GM12878 (cell line): ENCODE results near the gene ZNF469. TPM values are rescaled to one million over a fixed set of nuclear protein-coding genes. Genes with fewer than 3 reads are reported as not detected.
A peak's percentile ranks its signal among the peaks of the same experiment; 100 is the strongest.

Experiments
- ATAC-seq: fragments of 200-7000 bp; cut with Tn5 transposase; 3 replicates; pipeline ENCODE4 v1.9.1; 2020; ENCODE audit warnings: mild to moderate bottlenecking, moderate library complexity
- BruUV-seq: library from RNA; stranded (reverse); fragments of 400-500 nt; replicated peaks from 2 replicates; lab custom pipeline; 2021; lab: Mats Ljungman, UMichigan
- CTCF ChIA-PET: fragments of 300-600 bp; sonication (Branson Sonifier 250); formaldehyde crosslinking; extraction: SDS; loops from one replicate; lab custom pipeline; 2021; ENCODE audit warnings: inconsistent platforms; lab: Yijun Ruan, JAX
- POLR2A ChIA-PET: fragments of 350-600 bp; formaldehyde crosslinking; extraction: SDS; loops from one replicate; lab custom pipeline; 2021; ENCODE audit warnings: inconsistent platforms; lab: Charles Lee
- RAD21 ChIA-PET: fragments of 300-600 bp; sonication (Branson Sonifier 250); formaldehyde crosslinking; loops from one replicate; lab custom pipeline; 2023; ENCODE audit warnings: antibody characterized with exemption; ENCODE audit not compliant: unreplicated experiment; lab: Charles Lee
- SMC1A ChIA-PET: fragments of 300-600 bp; sonication (Branson Sonifier 250); formaldehyde crosslinking; loops from one replicate; lab custom pipeline; 2023; ENCODE audit not compliant: unreplicated experiment, uncharacterized antibody; lab: Charles Lee
- DNase-seq: peaks from one replicate; pipeline ENCODE4 v3.0.0-alpha.2; 2011; ENCODE audit warnings: low read depth, low spot score
- FAIRE-seq: peaks from 3 replicates; lab custom pipeline; 2011; peaks lifted over from hg19 to GRCh38; lab: Jason Lieb, UNC
- H2AFZ ChIP-seq: 2 replicates; pipeline ENCODE4 v1.6.0; 2011; ENCODE audit warnings: low read depth, low read length, control low read depth; ENCODE audit not compliant: control insufficient read depth
- H3K27ac ChIP-seq: 2 replicates; pipeline ENCODE4 v1.5.1; 2011; ENCODE audit warnings: control low read depth; ENCODE audit not compliant: control insufficient read depth, insufficient read depth
- H3K27me3 ChIP-seq, 2 experiments: replicated peaks in 1 of 2; 2 replicates each; pipeline versions ENCODE4 v1.6.0 to v1.6.1; 2011; ENCODE audit warnings: low read length in 1 of 2; ENCODE audit not compliant: control insufficient read depth in 2 of 2, insufficient read depth in 2 of 2
- H3K36me3 ChIP-seq, 2 experiments: 2 replicates each; pipeline ENCODE4 v1.5.1; 2011; ENCODE audit warnings: low read length in 1 of 2; ENCODE audit not compliant: control insufficient read depth in 2 of 2, insufficient read depth in 2 of 2
- H3K4me1 ChIP-seq: 2 replicates; pipeline ENCODE4 v1.6.1; 2011; ENCODE audit warnings: mild to moderate bottlenecking, low read length, moderate library complexity, mixed read lengths; ENCODE audit not compliant: control insufficient read depth, insufficient read depth
- H3K4me2 ChIP-seq: 2 replicates; pipeline ENCODE4 v1.6.0; 2011; ENCODE audit warnings: control low read depth; ENCODE audit not compliant: control insufficient read depth, insufficient read depth
- H3K4me3 ChIP-seq: fragments of 200-600 bp; sonication (generic); 2 replicates; pipeline ENCODE4 v1.5.1; 2016
- H3K79me2 ChIP-seq: 2 replicates; pipeline ENCODE4 v1.6.0; 2011; ENCODE audit warnings: low read length; ENCODE audit not compliant: control insufficient read depth, insufficient read depth
- H3K9ac ChIP-seq: 2 replicates; pipeline ENCODE4 v1.8.0; 2011; ENCODE audit warnings: low read length, control low read depth, mixed read lengths; ENCODE audit not compliant: control insufficient read depth, insufficient read depth
- H3K9me3 ChIP-seq: replicated peaks from 3 replicates; pipeline ENCODE4 v1.5.1; 2011; ENCODE audit warnings: mild to moderate bottlenecking, low read length; ENCODE audit not compliant: control insufficient read depth, insufficient read depth
- H4K20me1 ChIP-seq: 2 replicates; pipeline ENCODE4 v1.6.0; 2011; ENCODE audit not compliant: control insufficient read depth, insufficient read depth
- CTCF ChIP-seq, 3 experiments: IDR thresholded peaks in 2 of 3; conservative IDR thresholded peaks in 1 of 3; 2 replicates each; pipeline ENCODE4 v1.5.1; 2011; ENCODE audit warnings: low read depth in 3 of 3, low read length in 3 of 3, mild to moderate bottlenecking in 3 of 3, control low read depth in 2 of 3, moderate library complexity in 2 of 3, inconsistent platforms in 1 of 3, mixed read lengths in 1 of 3; ENCODE audit not compliant: control insufficient read depth in 2 of 3, insufficient read depth in 1 of 3; ENCODE audit errors: extremely low read depth in 1 of 3
- EP300 ChIP-seq, 2 experiments: fragments of 150-350 bp in 1 of 2; IDR thresholded peaks; 2 replicates each; pipeline ENCODE4 v1.6.1; 2011 to 2012; ENCODE audit warnings: low read depth in 2 of 2, low read length in 2 of 2, borderline replicate concordance in 1 of 2, improper control_type of control experiment in 1 of 2, inconsistent platforms in 1 of 2; ENCODE audit not compliant: control insufficient read depth in 1 of 2
- MEF2B ChIP-seq: fragments of 450-650 bp; IDR thresholded peaks from 2 replicates; pipeline ENCODE4 v1.6.1; 2018; ENCODE audit warnings: mild to moderate bottlenecking, moderate library complexity; ENCODE audit not compliant: partially characterized antibody, poor library complexity, severe bottlenecking
- NR2C1 ChIP-seq: fragments of 450-650 bp; IDR thresholded peaks from 2 replicates; pipeline ENCODE4 v1.6.1; 2017; ENCODE audit warnings: antibody characterized with exemption, mild to moderate bottlenecking, moderate library complexity
- PML ChIP-seq: IDR thresholded peaks from 2 replicates; pipeline ENCODE4 v1.6.1; 2012; ENCODE audit warnings: low read length, inconsistent platforms
- RAD51 ChIP-seq: fragments of 450-650 bp; IDR thresholded peaks from 2 replicates; pipeline ENCODE4 v1.6.1; 2016; ENCODE audit warnings: moderate library complexity, mild to moderate bottlenecking, inconsistent platforms
- SIN3A ChIP-seq: IDR thresholded peaks from 2 replicates; pipeline ENCODE4 v1.6.1; 2012; ENCODE audit warnings: low read depth, low read length, improper control_type of control experiment
- ZZZ3 ChIP-seq: IDR thresholded peaks from 2 replicates; pipeline ENCODE4 v1.6.1; 2011; ENCODE audit warnings: low read depth; ENCODE audit not compliant: control insufficient read depth, insufficient read length
- WGBS: methylation state at CpG from one replicate; pipeline ENCODE4 v1.1.6; 2016; ENCODE audit warnings: low lambda C conversion rate; ENCODE audit not compliant: insufficient replicate concordance, insufficient coverage; ENCODE audit errors: missing lambda C conversion rate; 5-methylcytosine and 5-hydroxymethylcytosine counted together
- in situ Hi-C: fragments of 300-500 bp; cut with MboI; formaldehyde crosslinking; loops from 9 replicates; pipeline ENCODE4 v1.14.3; 2018; ENCODE audit warnings: mixed read lengths
- intact Hi-C: fragments of 100-400 bp; cut with micrococcal nuclease; formaldehyde crosslinking; loops from one replicate; pipeline ENCODE4 v1.14.2; 2022; ENCODE audit not compliant: unreplicated experiment
- polyA plus RNA-seq, 11 experiments: library from polyadenylated mRNA; depleted of rRNA in 4 of 11; unstranded in 6 of 11; stranded (reverse) in 5 of 11; fragments of >200 nt; fragmentation: Nextera tagmentation in 4 of 11; fragmentation: Illumina TruSeq in 1 of 11; extraction: Ambion mirVana in 4 of 11; extraction: Trizol in 1 of 11; gene quantifications; 1 replicate in 1 of 11; 2 replicates in 10 of 11; pipeline versions ENCODE4 v1.2.1 to v1.2.3, GENCODE V29; 2011 to 2016; ENCODE audit warnings: inconsistent platforms in 2 of 11, missing spikeins in 2 of 11, low read depth in 1 of 11
- total RNA-seq, 4 experiments: library from RNA; depleted of rRNA in 3 of 4; stranded (reverse); fragments of >200 nt in 3 of 4; fragmentation: Illumina TruSeq in 1 of 4; extraction: Trizol in 1 of 4; gene quantifications; 2 replicates each; pipeline versions ENCODE4 v1.2.1 to v1.2.3, GENCODE V29; 2013 to 2021

ZNF469 gene
- total and polyA plus RNA-seq, 10 of the 15 experiments (the other 5 are each of a cell fraction or from before 2014, with no cell fraction given) = 0.01 to 0.21 (median 0.04) TPM; not detected in 3

GRCh38 chr16:88406096-88407041 lies 23.6 kb downstream of the ZNF469 start:
- Histone ChIP-seq H3K36me3 (no peaks in the 10 kb centered on the region), H3K4me1 (no peaks in the 10 kb centered on the region), H3K9ac (no peak overlapping the region), H3K9me3 (no peaks in the 10 kb centered on the region), H3K27me3 (no peaks in the 10 kb centered on the region), H3K27ac (no peak overlapping the region), H3K4me2 (no peak overlapping the region), H3K79me2 (no peaks in the 10 kb centered on the region), H3K4me3 (no peak overlapping the region), H4K20me1 (no peaks in the 10 kb centered on the region), H2AFZ (no peak overlapping the region)
- TF ChIP-seq EP300 (IDR thresholded peaks at IDR 0.05; ENCODE audit: borderline replicate concordance in 1 of 2, control insufficient read depth in 1 of 2, low read depth in 2 of 2, low read length in 2 of 2) = no peak
- no peak for TF ChIP-seq PML
- no peak for TF ChIP-seq ZZZ3
- no peak for TF ChIP-seq SIN3A
- no peak for TF ChIP-seq RAD51
- TF ChIP-seq MEF2B = no peak
- 0 out of 6 replicates have a peak, but pooled peaks of 1 of the 3 experiments have one; percentile 10 for TF ChIP-seq CTCF (IDR thresholded peaks at IDR 0.05 in 2 of 3, conservative IDR thresholded peaks at IDR 0.05 in 1 of 3; ENCODE audit: control insufficient read depth in 2 of 3, extremely low read depth in 1 of 3, insufficient read depth in 1 of 3, low read depth in 3 of 3, low read length in 3 of 3)
- TF ChIP-seq NR2C1 = no peak
- FAIRE-seq (no peak), ATAC-seq (no peak), DNase-seq (no peak)
- intact Hi-C loops (no loop called here), in situ Hi-C loops (no loop called here)
- 44% methylated on average over 39 of the region's 39 CpGs for WGBS
- POLR2A ChIA-PET = no interaction called here
- CTCF ChIA-PET = no interaction called here
- SMC1A ChIA-PET = no interaction called here
- no TSS peak for BruUV-seq
- RAD21 ChIA-PET = no interaction called here
